GM23338 (cell line): ENCODE measurements around the gene SH3GL2. TPM values are rescaled to one million over a fixed set of nuclear protein-coding genes. Genes with fewer than 3 reads are reported as not detected.

ENCODE experiments used
- ATAC-seq: fragments of 200-7000 bp; cut with Tn5 transposase; 3 replicates; pipeline ENCODE4 v1.9.1; 2020
- DNase-seq: peaks from one replicate; pipeline ENCODE4 v3.0.0-alpha.2; 2015; ENCODE audit warnings: low spot score
- H2AFZ ChIP-seq: fragments of 200-600 bp; sonication (generic); 2 replicates; pipeline ENCODE4 v1.8.0; 2016; ENCODE audit warnings: antibody characterized with exemption, mild to moderate bottlenecking, moderate library complexity
- H3F3A ChIP-seq: fragments of 200-600 bp; sonication (generic); replicated peaks from 2 replicates; pipeline ENCODE4 v1.8.0; 2017; ENCODE audit warnings: antibody characterized with exemption, mixed run types, low read depth
- H3K27ac ChIP-seq: fragments of 200-600 bp; sonication (generic); 2 replicates; pipeline ENCODE4 v1.6.1; 2016; ENCODE audit warnings: low read depth
- H3K27me3 ChIP-seq: fragments of 200-600 bp; sonication (generic); 2 replicates; pipeline ENCODE4 v1.8.0; 2016; ENCODE audit warnings: mild to moderate bottlenecking, mixed run types, moderate library complexity; ENCODE audit not compliant: insufficient read depth
- H3K36me3 ChIP-seq: fragments of 200-600 bp; sonication (generic); 2 replicates; pipeline ENCODE4 v1.8.0; 2016; ENCODE audit warnings: mild to moderate bottlenecking; ENCODE audit not compliant: insufficient read depth
- H3K4me1 ChIP-seq: fragments of 200-600 bp; sonication (generic); 2 replicates; pipeline ENCODE4 v1.8.0; 2016; ENCODE audit warnings: mild to moderate bottlenecking, moderate library complexity; ENCODE audit not compliant: insufficient read depth
- H3K4me2 ChIP-seq: fragments of 200-600 bp; sonication (generic); 2 replicates; pipeline ENCODE4 v1.7.1; 2017; ENCODE audit warnings: mixed run types
- H3K4me3 ChIP-seq: fragments of 200-600 bp; sonication (generic); 2 replicates; pipeline ENCODE4 v1.6.1; 2016; ENCODE audit warnings: mixed run types
- H3K79me2 ChIP-seq: fragments of 200-600 bp; sonication (generic); replicated peaks from 2 replicates; pipeline ENCODE4 v1.8.0; 2017; ENCODE audit warnings: mild to moderate bottlenecking; ENCODE audit not compliant: insufficient read depth
- H3K9me2 ChIP-seq: fragments of 200-600 bp; sonication (generic); 2 replicates; pipeline ENCODE4 v1.8.0; 2017; ENCODE audit not compliant: insufficient read depth
- H4K20me1 ChIP-seq: fragments of 200-600 bp; sonication (generic); replicated peaks from 2 replicates; pipeline ENCODE4 v1.8.0; 2017; ENCODE audit warnings: mild to moderate bottlenecking; ENCODE audit not compliant: insufficient read depth
- H3K27ac Mint-ChIP-seq: 2 replicates; pipeline ENCODE4 v1.8.0; 2020; ENCODE audit warnings: inconsistent platforms, mild to moderate bottlenecking, moderate library complexity, mixed read lengths
- H3K27me3 Mint-ChIP-seq: 3 replicates; pipeline ENCODE4 v1.8.0; 2022; ENCODE audit warnings: low read depth, mild to moderate bottlenecking, moderate library complexity, mixed read lengths, inconsistent platforms; ENCODE audit not compliant: insufficient read depth, poor library complexity
- H3K36me3 Mint-ChIP-seq: 3 replicates; pipeline ENCODE4 v1.8.0; 2021; ENCODE audit warnings: low read depth, mild to moderate bottlenecking, inconsistent platforms, moderate library complexity, mixed read lengths
- H3K4me1 Mint-ChIP-seq: 3 replicates; pipeline ENCODE4 v1.8.0; 2020; ENCODE audit warnings: mild to moderate bottlenecking, inconsistent platforms, mixed read lengths
- H3K4me3 Mint-ChIP-seq: 3 replicates; pipeline ENCODE4 v1.8.0; 2021; ENCODE audit warnings: moderate library complexity, mild to moderate bottlenecking, inconsistent platforms, mixed read lengths
- H3K9me3 Mint-ChIP-seq: 3 replicates; pipeline ENCODE4 v1.8.0; 2020; ENCODE audit warnings: moderate library complexity, mild to moderate bottlenecking, inconsistent platforms, mixed read lengths
- CREB1 ChIP-seq: fragments of 250-450 bp; sonication (Bioruptor Pico); IDR thresholded peaks from 2 replicates; pipeline ENCODE4 v1.5.0; 2020; ENCODE audit warnings: low read depth, mild to moderate bottlenecking, moderate library complexity
- CTCF ChIP-seq, 2 experiments: fragments of 200-600 bp in 1 of 2; sonication (generic) in 1 of 2; conservative IDR thresholded peaks; 2 replicates each; pipeline versions ENCODE4 v1.5.1 to v1.6.1; 2016 to 2017; ENCODE audit warnings: antibody characterized with exemption in 2 of 2, low read depth in 2 of 2, mild to moderate bottlenecking in 2 of 2, moderate library complexity in 1 of 2
- ETS1 ChIP-seq: IDR thresholded peaks from 2 replicates; pipeline ENCODE4 v1.6.1; 2016; ENCODE audit warnings: antibody characterized with exemption
- EZH2 ChIP-seq: fragments of 200-600 bp; sonication (generic); IDR thresholded peaks from one replicate; pipeline ENCODE4 v1.8.0; 2017; ENCODE audit warnings: antibody characterized with exemption, mild to moderate bottlenecking, low read depth; ENCODE audit not compliant: unreplicated experiment
- EZH2phosphoT487 ChIP-seq: fragments of 200-600 bp; sonication (generic); IDR thresholded peaks from one replicate; pipeline ENCODE4 v1.8.1; 2018; ENCODE audit warnings: antibody characterized with exemption; ENCODE audit not compliant: unreplicated experiment
- JUNB ChIP-seq: IDR thresholded peaks from one replicate; pipeline ENCODE4 v1.6.1; 2016; ENCODE audit warnings: antibody characterized with exemption; ENCODE audit not compliant: unreplicated experiment
- NANOG ChIP-seq: IDR thresholded peaks from 2 replicates; pipeline ENCODE4 v1.6.1; 2016; ENCODE audit warnings: antibody characterized with exemption, borderline replicate concordance
- POLR2AphosphoS5 ChIP-seq: IDR thresholded peaks from 2 replicates; pipeline ENCODE4 v1.6.1; 2016; ENCODE audit warnings: antibody characterized with exemption, low read depth
- REST ChIP-seq: IDR thresholded peaks from one replicate; pipeline ENCODE4 v1.6.1; 2018; ENCODE audit warnings: antibody characterized with exemption; ENCODE audit not compliant: unreplicated experiment
- STAT1 ChIP-seq: IDR thresholded peaks from one replicate; pipeline ENCODE4 v1.6.1; 2016; ENCODE audit warnings: antibody characterized with exemption; ENCODE audit not compliant: unreplicated experiment
- ZNF114 ChIP-seq: fragments of 250-450 bp; sonication (Bioruptor Pico); IDR thresholded peaks from 2 replicates; pipeline ENCODE4 v1.5.0; 2020; ENCODE audit warnings: mild to moderate bottlenecking, moderate library complexity
- ZNF331 ChIP-seq: fragments of 250-450 bp; sonication (Bioruptor Pico); IDR thresholded peaks from 2 replicates; pipeline ENCODE4 v1.5.0; 2020; ENCODE audit warnings: low read depth, mild to moderate bottlenecking, moderate library complexity
- ZNF462 ChIP-seq: fragments of 250-450 bp; sonication (Bioruptor Pico); IDR thresholded peaks from 2 replicates; pipeline ENCODE4 v1.5.0; 2020; ENCODE audit warnings: mild to moderate bottlenecking, moderate library complexity
- polyA plus RNA-seq: library from polyadenylated mRNA; unstranded; fragments of >200 nt; fragmentation: Nextera tagmentation; extraction: Ambion mirVana; gene quantifications from 2 replicates; pipeline ENCODE4 v1.2.1, GENCODE V29; 2016
- total RNA-seq: library from RNA; depleted of rRNA; stranded (reverse); fragments of >200 nt; shearing (Covaris generic); gene quantifications from 2 replicates; pipeline ENCODE4 v1.2.3, GENCODE V29; 2014

The SH3GL2 gene
- total and polyA plus RNA-seq, 2 experiments from 2014 or later, result 5.9 to 8.6 TPM

- peaks cover 13% of the 10 kb centered on the region for H3K4me1 Mint-ChIP-seq
- Histone ChIP-seq H3K79me2 (no peaks in the 10 kb centered on the region), H3K27ac (no peak overlapping the region), H3K4me2 (no peak overlapping the region), H3K4me1 (peaks cover 5% of the 10 kb centered on the region), H3K36me3 (no peaks in the 10 kb centered on the region), H3K27me3 (no peaks in the 10 kb centered on the region), H3F3A (no peaks in the 10 kb centered on the region), H4K20me1 (0 out of 2 replicates have a peak, but pooled peaks cover 3% of the 10 kb centered on the region), H2AFZ (no peak overlapping the region), H3K4me3 (no peak overlapping the region), H3K9me2 (no peaks in the 10 kb centered on the region)
- TF ChIP-seq EZH2, result no peak
- no peak for TF ChIP-seq CTCF (conservative IDR thresholded peaks at IDR 0.05; ENCODE audit: low read depth in 2 of 2)
- no peak for TF ChIP-seq REST
- no peak for TF ChIP-seq CREB1
- no peak for TF ChIP-seq NANOG
- no peak for TF ChIP-seq EZH2phosphoT487
- no peak for TF ChIP-seq JUNB
- TF ChIP-seq POLR2AphosphoS5, result no peak
- TF ChIP-seq STAT1, result no peak
- no peak for TF ChIP-seq ZNF462
- TF ChIP-seq ZNF114 (CRISPR knock-in tag), result no peak
- no peak for TF ChIP-seq ZNF331 (CRISPR knock-in tag)
- no peak for TF ChIP-seq ETS1
- no peak overlapping the region for H3K4me3 Mint-ChIP-seq
- no peak for ATAC-seq
- no peak overlapping the region for H3K27ac Mint-ChIP-seq
- no peaks in the 10 kb centered on the region for H3K27me3 Mint-ChIP-seq
- no peak for DNase-seq
- H3K9me3 Mint-ChIP-seq, result no peaks in the 10 kb centered on the region
- no peaks in the 10 kb centered on the region for H3K36me3 Mint-ChIP-seq
These were observed 54.1 kb downstream of the SH3GL2 start for GRCh38 chr9:17632994-17633393.
